Cardiac muscle cell (in vitro differentiated cells and primary cell): ENCODE results near the gene RIMS3. TPM values are rescaled to one million over a fixed set of nuclear protein-coding genes. Genes with fewer than 3 reads are reported as not detected.
A peak's percentile ranks its signal among the peaks of the same experiment; 100 is the strongest.

Experiments
- DNase-seq, 2 donors: peaks; one replicate each; pipeline versions ENCODE4 v3.0.0 to v3.0.0-alpha.2; 2010 to 2017; ENCODE audit warnings: low read depth in 1 of 2, low spot score in 1 of 2
- H3K27ac ChIP-seq: fragments of 200-600 bp; sonication (generic); 2 replicates; pipeline ENCODE4 v1.5.1; 2016
- H3K27me3 ChIP-seq: fragments of 200-600 bp; sonication (generic); 2 replicates; pipeline ENCODE4 v1.6.0; 2016; ENCODE audit warnings: control low read depth
- H3K36me3 ChIP-seq: fragments of 200-600 bp; sonication (generic); 2 replicates; pipeline ENCODE4 v1.5.1; 2016; ENCODE audit warnings: control low read depth
- H3K4me1 ChIP-seq: fragments of 200-600 bp; sonication (generic); 2 replicates; pipeline ENCODE4 v1.8.1; 2017; ENCODE audit warnings: low read depth, mild to moderate bottlenecking, mixed run types
- H3K4me3 ChIP-seq: fragments of 200-600 bp; sonication (generic); 2 replicates; pipeline ENCODE4 v1.5.1; 2016; ENCODE audit warnings: mild to moderate bottlenecking
- H3K9me3 ChIP-seq: fragments of 200-600 bp; sonication (generic); 2 replicates; pipeline ENCODE4 v1.5.1; 2017; ENCODE audit warnings: low read depth, mild to moderate bottlenecking, control low read depth
- polyA plus RNA-seq: library from polyadenylated mRNA; unstranded; fragments of >200 nt; fragmentation: Nextera tagmentation; extraction: Ambion mirVana; gene quantifications from 2 replicates; pipeline ENCODE4 v1.2.1, GENCODE V29; 2016
- total RNA-seq: library from RNA; depleted of rRNA; stranded (reverse); fragments of >200 nt; gene quantifications from 2 replicates; pipeline ENCODE4 v1.2.3, GENCODE V29; 2016
- TF ChIP-seq, protein P1 (sequence below): IDR thresholded peaks from 2 replicates; pipeline ENCODE4 v1.5.1; 2012; ENCODE audit warnings: low read depth, mild to moderate bottlenecking, low read length

The RIMS3 gene
- total and polyA plus RNA-seq, 2 experiments from 2014 or later, result 29.7 to 39.3 TPM

DNA sequence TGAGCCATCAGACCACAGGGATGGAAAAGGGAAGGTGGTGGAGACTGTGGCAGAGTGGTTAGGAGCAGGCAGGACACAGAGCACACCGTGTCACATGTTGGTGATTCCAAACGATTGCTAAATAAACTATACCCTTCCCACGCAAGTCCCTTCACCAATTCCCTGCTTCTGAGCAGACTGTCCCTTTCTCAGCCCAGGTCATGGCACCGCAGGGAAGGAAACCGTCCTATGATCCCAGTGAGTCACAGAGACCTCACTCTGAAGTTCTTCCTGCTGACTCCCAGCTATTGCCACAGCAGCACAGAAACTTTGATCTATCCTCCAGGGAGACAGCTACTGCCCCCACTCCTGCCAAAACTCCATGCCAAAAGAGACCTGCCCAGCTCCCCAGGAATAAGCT is 19.2 kb downstream of the RIMS3 start:
- Histone ChIP-seq H3K4me3 (no peak overlapping the region), H3K9me3 (no peaks in the 10 kb centered on the region), H3K4me1 (peaks cover 5% of the 10 kb centered on the region), H3K36me3 (no peaks in the 10 kb centered on the region), H3K27ac (no peak overlapping the region), H3K27me3 (no peaks in the 10 kb centered on the region)
- TF ChIP-seq, protein P1, sequence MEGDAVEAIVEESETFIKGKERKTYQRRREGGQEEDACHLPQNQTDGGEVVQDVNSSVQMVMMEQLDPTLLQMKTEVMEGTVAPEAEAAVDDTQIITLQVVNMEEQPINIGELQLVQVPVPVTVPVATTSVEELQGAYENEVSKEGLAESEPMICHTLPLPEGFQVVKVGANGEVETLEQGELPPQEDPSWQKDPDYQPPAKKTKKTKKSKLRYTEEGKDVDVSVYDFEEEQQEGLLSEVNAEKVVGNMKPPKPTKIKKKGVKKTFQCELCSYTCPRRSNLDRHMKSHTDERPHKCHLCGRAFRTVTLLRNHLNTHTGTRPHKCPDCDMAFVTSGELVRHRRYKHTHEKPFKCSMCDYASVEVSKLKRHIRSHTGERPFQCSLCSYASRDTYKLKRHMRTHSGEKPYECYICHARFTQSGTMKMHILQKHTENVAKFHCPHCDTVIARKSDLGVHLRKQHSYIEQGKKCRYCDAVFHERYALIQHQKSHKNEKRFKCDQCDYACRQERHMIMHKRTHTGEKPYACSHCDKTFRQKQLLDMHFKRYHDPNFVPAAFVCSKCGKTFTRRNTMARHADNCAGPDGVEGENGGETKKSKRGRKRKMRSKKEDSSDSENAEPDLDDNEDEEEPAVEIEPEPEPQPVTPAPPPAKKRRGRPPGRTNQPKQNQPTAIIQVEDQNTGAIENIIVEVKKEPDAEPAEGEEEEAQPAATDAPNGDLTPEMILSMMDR, result no peak
- peak in 1 of 2 donors; percentile 32 for DNase-seq

- Histone ChIP-seq H3K27ac (no peak overlapping the region), H3K9me3 (no peaks in the 10 kb centered on the region), H3K4me3 (no peak overlapping the region), H3K27me3 (no peaks in the 10 kb centered on the region), H3K36me3 (no peaks in the 10 kb centered on the region), H3K4me1 (peaks cover 2% of the 10 kb centered on the region)
- no peak for DNase-seq
- TF ChIP-seq, protein P1, result no peak
These were observed 20.3 kb downstream of the RIMS3 start for GRCh38 chr1:40645118-40645680.

GRCh38 chr1:40641601-40642242 is 23.8 kb downstream of the RIMS3 start:
- TF ChIP-seq, protein P1, result no peak
- DNase-seq, result no peak
- Histone ChIP-seq H3K4me3 (no peak overlapping the region), H3K9me3 (no peaks in the 10 kb centered on the region), H3K27me3 (no peaks in the 10 kb centered on the region), H3K4me1 (peaks cover 6% of the 10 kb centered on the region), H3K27ac (no peak overlapping the region), H3K36me3 (no peaks in the 10 kb centered on the region)

- Histone ChIP-seq H3K27me3 (no peaks in the 10 kb centered on the region), H3K9me3 (no peaks in the 10 kb centered on the region), H3K36me3 (no peaks in the 10 kb centered on the region), H3K27ac (no peak overlapping the region), H3K4me3 (no peak overlapping the region), H3K4me1 (peaks cover 6% of the 10 kb centered on the region)
- TF ChIP-seq, protein P1, result no peak
- DNase-seq, result no peak
These were observed 25.0 kb downstream of the RIMS3 start for GRCh38 chr1:40640314-40641076.

GRCh38 chr1:40638097-40639036 is 27.1 kb downstream of the RIMS3 start:
- Histone ChIP-seq H3K9me3 (no peaks in the 10 kb centered on the region), H3K27ac (no peak overlapping the region), H3K4me1 (peaks cover 11% of the 10 kb centered on the region), H3K4me3 (no peak overlapping the region), H3K36me3 (no peaks in the 10 kb centered on the region), H3K27me3 (no peaks in the 10 kb centered on the region)
- peak in 1 of 2 donors; percentile 40 for DNase-seq
- TF ChIP-seq, protein P1, result no peak
